ENCODE measurements around the gene GALNT8. TPM values are rescaled to one million over a fixed set of nuclear protein-coding genes. Genes with fewer than 3 reads are reported as not detected.

GALNT8 gene
- total and polyA plus RNA-seq, 10 of the 15 experiments (the other 5 are each of a cell fraction or from before 2014, with no cell fraction given) = 0.14 to 0.81 (median 0.31) TPM; not detected in 1

DNA sequence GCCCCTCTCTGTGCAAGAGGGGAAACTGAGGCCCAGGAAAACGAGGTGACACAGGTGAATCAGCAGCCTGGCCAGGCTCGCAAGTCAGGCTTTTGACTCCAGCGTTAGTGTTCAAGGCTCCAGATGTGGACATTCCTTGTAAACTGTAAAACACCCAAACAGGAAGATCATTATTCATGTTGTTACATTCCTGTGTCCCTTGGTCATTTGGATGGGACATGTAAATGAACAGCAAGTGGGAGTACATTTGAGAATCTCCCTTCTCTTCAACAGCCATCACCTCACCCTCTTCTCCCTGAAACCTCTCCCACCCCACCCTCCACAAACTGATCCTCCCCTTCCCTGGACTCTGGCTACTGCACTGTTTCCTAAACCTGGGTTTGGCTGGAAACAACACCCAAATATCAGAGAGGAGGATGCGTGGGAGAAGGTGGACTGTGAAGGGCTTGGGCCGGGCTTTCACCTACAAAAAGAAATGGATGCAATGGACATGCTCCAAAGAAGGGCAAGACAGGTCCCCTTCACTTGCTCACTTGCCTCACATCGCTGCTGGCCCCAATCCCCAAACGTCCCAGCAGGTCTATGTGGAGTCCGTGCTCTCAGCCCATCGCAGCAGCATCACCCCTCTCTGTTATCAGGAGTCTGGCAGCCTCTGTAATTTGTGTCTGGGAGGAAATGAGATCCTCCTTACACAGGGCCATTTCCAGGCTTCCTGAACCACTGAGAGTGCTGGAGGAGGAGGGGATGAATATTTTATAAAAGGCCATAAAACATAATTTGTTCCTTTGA, 76.7 kb downstream of the GALNT8 start (continued):
- no peak for TF ChIP-seq SIX5 (IDR thresholded peaks at IDR 0.05; ENCODE audit: low read depth, low read length, severe bottlenecking)
- TF ChIP-seq, protein P1, sequence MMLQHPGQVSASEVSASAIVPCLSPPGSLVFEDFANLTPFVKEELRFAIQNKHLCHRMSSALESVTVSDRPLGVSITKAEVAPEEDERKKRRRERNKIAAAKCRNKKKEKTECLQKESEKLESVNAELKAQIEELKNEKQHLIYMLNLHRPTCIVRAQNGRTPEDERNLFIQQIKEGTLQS (IDR thresholded peaks at IDR 0.05; ENCODE audit: borderline replicate concordance, extremely low read depth, low read depth, low read length) = no peak
- TF ChIP-seq HDGF (IDR thresholded peaks at IDR 0.05) = no peak

DNA sequence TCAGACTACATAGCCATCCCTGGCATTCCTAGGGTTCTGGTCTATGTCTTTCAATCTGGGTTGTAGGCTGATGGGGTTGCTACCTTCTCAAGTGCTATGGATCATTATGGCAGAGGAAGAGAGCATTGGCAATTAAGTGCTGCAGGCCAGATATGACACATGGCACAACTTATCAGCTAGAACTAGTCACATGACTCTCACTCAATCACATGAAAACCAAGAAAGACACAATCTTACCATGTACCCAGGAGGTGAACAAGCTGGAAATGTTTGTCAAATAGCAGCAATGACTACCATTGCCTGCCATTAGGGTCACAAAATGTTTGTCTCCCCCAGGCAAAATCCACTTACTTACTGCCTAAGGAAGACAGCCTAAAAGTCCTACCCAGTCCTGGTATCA, 80.4 kb downstream of the GALNT8 start:
- POLR2A ChIA-PET = no interaction called here
- CTCF ChIA-PET = interaction anchor here (1.2 kb wide), 2 partner anchors 49 to 57 kb away, joined by 3 to 5 read pairs; no protein-coding TSS in a partner anchor
- intact Hi-C loops (cut with micrococcal nuclease; ENCODE audit: unreplicated experiment) = no loop called here
- no peaks in the 10 kb centered on the region for H3K36me3 ChIP-seq (ENCODE audit: control insufficient read depth in 2 of 2, insufficient read depth in 2 of 2, low read length in 1 of 2)
- RAD21 ChIA-PET (ENCODE audit: unreplicated experiment) = no interaction called here
- H3K9ac ChIP-seq (ENCODE audit: control insufficient read depth, insufficient read depth, low read length) = no peak overlapping the region
- no TSS peak for BruUV-seq (replicated peaks)
- SMC1A ChIA-PET (ENCODE audit: uncharacterized antibody, unreplicated experiment) = interaction anchor here (1.2 kb wide), 1 partner anchor 103 kb away, joined by 3 read pairs; no protein-coding TSS in a partner anchor
- no peak for DNase-seq (ENCODE audit: low read depth, low spot score)
- in situ Hi-C loops (cut with MboI) = no loop called here
- TF ChIP-seq EGR1 (IDR thresholded peaks at IDR 0.05; ENCODE audit: borderline replicate concordance in 1 of 2, low read depth in 2 of 2, low read length in 2 of 2) (no peak), CBX5 (IDR thresholded peaks at IDR 0.05; ENCODE audit: low read depth) (no peak)
- no peaks in the 10 kb centered on the region for H4K20me1 ChIP-seq (ENCODE audit: control insufficient read depth, insufficient read depth)
- no peak overlapping the region for H2AFZ ChIP-seq (ENCODE audit: control insufficient read depth, low read depth, low read length)
- FAIRE-seq = no peak
- H3K9me3 ChIP-seq (replicated peaks; ENCODE audit: control insufficient read depth, insufficient read depth, low read length) = no peaks in the 10 kb centered on the region
- peaks cover 3 to 4% of the 10 kb centered on the region in 2 experiments; a peak in 1 of 4 replicates for H3K27me3 ChIP-seq (replicated peaks in 1 of 2; ENCODE audit: control insufficient read depth in 2 of 2, insufficient read depth in 2 of 2, low read length in 1 of 2)
- H3K4me3 ChIP-seq = no peak overlapping the region
- no peak overlapping the region for H3K4me2 ChIP-seq (ENCODE audit: control insufficient read depth, insufficient read depth)
- no peak overlapping the region for H3K27ac ChIP-seq (ENCODE audit: control insufficient read depth, insufficient read depth)
- H3K4me1 ChIP-seq (ENCODE audit: control insufficient read depth, insufficient read depth, low read length) = no peaks in the 10 kb centered on the region
- ATAC-seq = no peak
- no peaks in the 10 kb centered on the region for H3K79me2 ChIP-seq (ENCODE audit: control insufficient read depth, insufficient read depth, low read length)
